Measurements from ENCODE around the gene CCR3. TPM values are rescaled to one million over a fixed set of nuclear protein-coding genes. Genes with fewer than 3 reads are reported as not detected.

Gene CCR3
- total and polyA plus RNA-seq, 9 of the 15 experiments (the other 6 are each of a cell fraction or from before 2014, with no cell fraction given) = not detected

- H3K27ac ChIP-seq (ENCODE audit: extremely low read depth, low read depth, low read length) = no peak overlapping the region
- H3K79me2 ChIP-seq (ENCODE audit: control insufficient read depth, insufficient read depth, low read length) = no peaks in the 10 kb centered on the region
- FAIRE-seq = no peak
- H3K4me3 ChIP-seq = no peak overlapping the region
- CTCF ChIA-PET (ENCODE audit: low intra/inter-chr PET ratio) = no interaction called here
- H3K9ac ChIP-seq (ENCODE audit: insufficient read depth in 1 of 2, low read depth in 2 of 2, low read length in 2 of 2) = no peak overlapping the region
- in situ Hi-C loops (cut with MboI) (no loop called here), intact Hi-C loops (cut with micrococcal nuclease) (no loop called here)
- H3K4me2 ChIP-seq (ENCODE audit: insufficient read depth, low read length) = no peak overlapping the region
- POLR2A ChIA-PET = no interaction called here
- DNase-seq (ENCODE audit: extremely low read depth in 1 of 4, low spot score in 3 of 4) = no peak
- H2AFZ ChIP-seq (ENCODE audit: low read depth, low read length) = no peak overlapping the region
- H3K9me1 ChIP-seq (ENCODE audit: control insufficient read depth, insufficient read depth, low read length) = no peaks in the 10 kb centered on the region
- no peak for ATAC-seq
- no peaks in the 10 kb centered on the region for H3K4me1 ChIP-seq (replicated peaks in 1 of 2; ENCODE audit: control insufficient read depth in 2 of 2, insufficient read depth in 2 of 2, low read length in 2 of 2)
- no TSS peak for BruUV-seq (replicated peaks)
- H3K9me3 ChIP-seq (replicated peaks; ENCODE audit: control insufficient read depth, insufficient read depth, low read depth, low read length) = no peaks in the 10 kb centered on the region
- no peaks in the 10 kb centered on the region for H3K36me3 ChIP-seq (ENCODE audit: control insufficient read depth, insufficient read depth, low read length)
- no peaks in the 10 kb centered on the region for H4K20me1 ChIP-seq (replicated peaks; ENCODE audit: control insufficient read depth, insufficient read depth, low read length)
- no peaks in the 10 kb centered on the region; a peak in 1 of 5 replicates for H3K27me3 ChIP-seq (ENCODE audit: control insufficient read depth in 2 of 2, insufficient read depth in 2 of 2, low read length in 2 of 2)
- TF ChIP-seq CXXC5 (CRISPR knock-in tag; IDR thresholded peaks at IDR 0.05) (no peak), THRB (CRISPR knock-in tag; conservative IDR thresholded peaks at IDR 0.05) (no peak), ZFPM2 (CRISPR knock-in tag; IDR thresholded peaks at IDR 0.05) (no peak), SNIP1 (IDR thresholded peaks at IDR 0.05; ENCODE audit: low read depth) (no peak), IRF2 (CRISPR knock-in tag; IDR thresholded peaks at IDR 0.05) (no peak), ZNF311 (CRISPR knock-in tag; IDR thresholded peaks at IDR 0.05) (no peak), HEY1 (CRISPR knock-in tag; IDR thresholded peaks at IDR 0.05; ENCODE audit: borderline replicate concordance) (no peak), E2F6 (IDR thresholded peaks at IDR 0.05; ENCODE audit: borderline replicate concordance in 1 of 2, extremely low read depth in 1 of 2, insufficient read depth in 1 of 2, insufficient read length in 1 of 2, low read depth in 1 of 2, low read length in 1 of 2, poor library complexity in 1 of 2, severe bottlenecking in 1 of 2) (no peak), ZNF764 (CRISPR knock-in tag; IDR thresholded peaks at IDR 0.05; ENCODE audit: low read depth) (no peak), ZNF449 (CRISPR knock-in tag; IDR thresholded peaks at IDR 0.05) (no peak), EHMT2 (IDR thresholded peaks at IDR 0.05) (no peak), GATAD2B (IDR thresholded peaks at IDR 0.05; ENCODE audit: borderline replicate concordance) (no peak)
- TF ChIP-seq, protein P1, sequence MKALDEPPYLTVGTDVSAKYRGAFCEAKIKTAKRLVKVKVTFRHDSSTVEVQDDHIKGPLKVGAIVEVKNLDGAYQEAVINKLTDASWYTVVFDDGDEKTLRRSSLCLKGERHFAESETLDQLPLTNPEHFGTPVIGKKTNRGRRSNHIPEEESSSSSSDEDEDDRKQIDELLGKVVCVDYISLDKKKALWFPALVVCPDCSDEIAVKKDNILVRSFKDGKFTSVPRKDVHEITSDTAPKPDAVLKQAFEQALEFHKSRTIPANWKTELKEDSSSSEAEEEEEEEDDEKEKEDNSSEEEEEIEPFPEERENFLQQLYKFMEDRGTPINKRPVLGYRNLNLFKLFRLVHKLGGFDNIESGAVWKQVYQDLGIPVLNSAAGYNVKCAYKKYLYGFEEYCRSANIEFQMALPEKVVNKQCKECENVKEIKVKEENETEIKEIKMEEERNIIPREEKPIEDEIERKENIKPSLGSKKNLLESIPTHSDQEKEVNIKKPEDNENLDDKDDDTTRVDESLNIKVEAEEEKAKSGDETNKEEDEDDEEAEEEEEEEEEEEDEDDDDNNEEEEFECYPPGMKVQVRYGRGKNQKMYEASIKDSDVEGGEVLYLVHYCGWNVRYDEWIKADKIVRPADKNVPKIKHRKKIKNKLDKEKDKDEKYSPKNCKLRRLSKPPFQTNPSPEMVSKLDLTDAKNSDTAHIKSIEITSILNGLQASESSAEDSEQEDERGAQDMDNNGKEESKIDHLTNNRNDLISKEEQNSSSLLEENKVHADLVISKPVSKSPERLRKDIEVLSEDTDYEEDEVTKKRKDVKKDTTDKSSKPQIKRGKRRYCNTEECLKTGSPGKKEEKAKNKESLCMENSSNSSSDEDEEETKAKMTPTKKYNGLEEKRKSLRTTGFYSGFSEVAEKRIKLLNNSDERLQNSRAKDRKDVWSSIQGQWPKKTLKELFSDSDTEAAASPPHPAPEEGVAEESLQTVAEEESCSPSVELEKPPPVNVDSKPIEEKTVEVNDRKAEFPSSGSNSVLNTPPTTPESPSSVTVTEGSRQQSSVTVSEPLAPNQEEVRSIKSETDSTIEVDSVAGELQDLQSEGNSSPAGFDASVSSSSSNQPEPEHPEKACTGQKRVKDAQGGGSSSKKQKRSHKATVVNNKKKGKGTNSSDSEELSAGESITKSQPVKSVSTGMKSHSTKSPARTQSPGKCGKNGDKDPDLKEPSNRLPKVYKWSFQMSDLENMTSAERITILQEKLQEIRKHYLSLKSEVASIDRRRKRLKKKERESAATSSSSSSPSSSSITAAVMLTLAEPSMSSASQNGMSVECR (CRISPR knock-in tag; IDR thresholded peaks at IDR 0.05) = no peak
- TF ChIP-seq, protein P2, sequence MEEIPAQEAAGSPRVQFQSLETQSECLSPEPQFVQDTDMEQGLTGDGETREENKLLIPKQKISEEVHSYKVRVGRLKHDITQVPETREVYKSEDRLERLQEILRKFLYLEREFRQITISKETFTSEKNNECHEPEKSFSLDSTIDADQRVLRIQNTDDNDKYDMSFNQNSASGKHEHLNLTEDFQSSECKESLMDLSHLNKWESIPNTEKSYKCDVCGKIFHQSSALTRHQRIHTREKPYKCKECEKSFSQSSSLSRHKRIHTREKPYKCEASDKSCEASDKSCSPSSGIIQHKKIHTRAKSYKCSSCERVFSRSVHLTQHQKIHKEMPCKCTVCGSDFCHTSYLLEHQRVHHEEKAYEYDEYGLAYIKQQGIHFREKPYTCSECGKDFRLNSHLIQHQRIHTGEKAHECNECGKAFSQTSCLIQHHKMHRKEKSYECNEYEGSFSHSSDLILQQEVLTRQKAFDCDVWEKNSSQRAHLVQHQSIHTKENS (CRISPR knock-in tag; IDR thresholded peaks at IDR 0.05) = no peak
Measured at GRCh38 chr3:46314517-46314916, 72.3 kb downstream of the CCR3 start.

All from K562 (cell line).